Right atrium auricular region (tissue), 2 donors: ENCODE data around the gene AIMP2. TPM values are rescaled to one million over a fixed set of nuclear protein-coding genes. Genes with fewer than 3 reads are reported as not detected.
A peak's percentile ranks its signal among the peaks of the same experiment; 100 is the strongest.
"Not testable (repeated sequence)": the region's sequence is repeated elsewhere in the genome, so short reads cannot be mapped to it uniquely, and the experiment has no call there.

Experiments
- DNase-seq: peaks from one replicate; pipeline ENCODE4 v3.0.0-alpha.2; 2019; ENCODE audit warnings: low spot score
- H3K27ac ChIP-seq, 2 donors: fragments of 200-600 bp; sonication (generic); 1 replicate in 1 of 2; 2 replicates in 1 of 2; pipeline ENCODE4 v1.5.1; 2016 to 2019
- H3K27me3 ChIP-seq, 2 donors: fragments of 200-600 bp; sonication (generic); one replicate each; pipeline versions ENCODE4 v1.5.1 to v1.6.0; 2017 to 2019
- H3K36me3 ChIP-seq: fragments of 200-600 bp; sonication (generic); one replicate; pipeline ENCODE4 v1.5.1; 2016
- H3K4me1 ChIP-seq, 2 donors: fragments of 200-600 bp; sonication (generic); one replicate each; pipeline versions ENCODE4 v1.5.1 to v1.6.0; 2017 to 2019
- H3K4me3 ChIP-seq, 2 donors: fragments of 200-600 bp; sonication (generic); 1 replicate in 1 of 2; 2 replicates in 1 of 2; pipeline ENCODE4 v1.5.1; 2017 to 2019; ENCODE audit warnings: mild to moderate bottlenecking in 1 of 2, moderate library complexity in 1 of 2
- H3K9me3 ChIP-seq, 2 donors: fragments of 200-600 bp; sonication (generic); one replicate each; pipeline ENCODE4 v1.5.1; 2019
- total RNA-seq, 2 donors: library from RNA; depleted of rRNA; stranded (reverse); fragments of >200 nt; gene quantifications; one replicate each; pipeline ENCODE4 v1.1.0, GENCODE V29; 2016
- TF ChIP-seq, protein P1 (sequence below), 2 donors: fragments of 200-600 bp; sonication (generic); IDR thresholded peaks; one replicate each; pipeline ENCODE4 v1.5.1; 2019; ENCODE audit warnings: antibody characterized with exemption in 2 of 2

Gene AIMP2
- 10 to 100 TPM; 38.4 to 53.0 TPM for total RNA-seq

DNA sequence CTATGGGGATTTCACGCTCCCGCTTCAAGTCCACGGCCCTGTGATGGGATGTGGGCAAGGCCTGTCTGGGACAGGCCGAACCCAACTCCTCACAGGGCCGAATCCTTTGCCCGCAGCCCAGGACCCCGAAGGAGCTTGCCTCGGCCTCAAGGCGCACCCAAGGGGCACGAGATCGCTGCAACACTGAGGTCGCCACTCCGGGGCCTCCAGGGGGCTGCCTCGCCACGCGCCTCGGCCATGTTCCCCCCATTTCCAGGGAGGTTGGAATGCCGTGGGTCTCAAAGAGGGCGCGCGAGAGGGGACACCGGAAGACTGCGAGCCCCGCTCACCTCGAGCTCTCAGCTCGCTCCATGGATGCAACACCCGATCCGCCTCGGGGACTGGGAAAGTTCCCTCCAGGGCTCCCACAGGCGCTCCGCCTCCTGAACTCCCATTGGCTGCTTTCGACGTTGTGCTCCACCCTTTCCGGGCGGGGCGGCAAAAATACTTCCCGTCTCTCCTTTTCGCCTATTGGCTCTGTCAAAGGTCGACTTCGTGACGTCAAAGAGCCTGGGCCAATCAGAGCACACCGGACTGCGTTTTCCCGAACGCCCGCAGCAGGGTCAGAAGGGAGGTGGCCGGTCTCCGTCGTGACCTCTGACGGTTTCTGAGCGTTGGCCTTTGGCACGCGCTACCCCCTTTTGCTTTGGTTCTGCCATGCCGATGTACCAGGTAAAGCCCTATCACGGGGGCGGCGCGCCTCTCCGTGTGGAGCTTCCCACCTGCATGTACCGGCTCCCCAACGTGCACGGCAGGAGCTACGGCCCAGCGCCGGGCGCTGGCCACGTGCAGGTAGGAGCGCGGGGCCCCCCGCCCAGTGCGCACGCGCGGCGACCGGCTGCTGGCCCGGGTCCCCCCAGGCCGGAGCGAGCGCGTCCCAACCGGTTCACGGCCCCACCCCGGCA is at the start of gene AIMP2, which contains the start of gene PMS2:
AIMP2 (plus strand) TSS at position 605 of the 944 bp plus-strand sequence; CDS start at position 697, 92 bp downstream.
PMS2 (minus strand) TSS at position 382 of the 944 bp plus-strand sequence; CDS start at position 352, 30 bp downstream.
- Histone ChIP-seq H3K36me3 (no peaks in the 10 kb centered on the region), H3K4me3 (peak within 1 kb of the TSS; percentile 73 to 75), H3K4me1 (peaks cover 0 to 31% of the 10 kb centered on the region in 2 donors), H3K9me3 (no peaks in the 10 kb centered on the region), H3K27me3 (no peaks in the 10 kb centered on the region), H3K27ac (peak within 1 kb of the TSS; percentile 91 to 97)
- TF ChIP-seq, protein P1, sequence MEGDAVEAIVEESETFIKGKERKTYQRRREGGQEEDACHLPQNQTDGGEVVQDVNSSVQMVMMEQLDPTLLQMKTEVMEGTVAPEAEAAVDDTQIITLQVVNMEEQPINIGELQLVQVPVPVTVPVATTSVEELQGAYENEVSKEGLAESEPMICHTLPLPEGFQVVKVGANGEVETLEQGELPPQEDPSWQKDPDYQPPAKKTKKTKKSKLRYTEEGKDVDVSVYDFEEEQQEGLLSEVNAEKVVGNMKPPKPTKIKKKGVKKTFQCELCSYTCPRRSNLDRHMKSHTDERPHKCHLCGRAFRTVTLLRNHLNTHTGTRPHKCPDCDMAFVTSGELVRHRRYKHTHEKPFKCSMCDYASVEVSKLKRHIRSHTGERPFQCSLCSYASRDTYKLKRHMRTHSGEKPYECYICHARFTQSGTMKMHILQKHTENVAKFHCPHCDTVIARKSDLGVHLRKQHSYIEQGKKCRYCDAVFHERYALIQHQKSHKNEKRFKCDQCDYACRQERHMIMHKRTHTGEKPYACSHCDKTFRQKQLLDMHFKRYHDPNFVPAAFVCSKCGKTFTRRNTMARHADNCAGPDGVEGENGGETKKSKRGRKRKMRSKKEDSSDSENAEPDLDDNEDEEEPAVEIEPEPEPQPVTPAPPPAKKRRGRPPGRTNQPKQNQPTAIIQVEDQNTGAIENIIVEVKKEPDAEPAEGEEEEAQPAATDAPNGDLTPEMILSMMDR (IDR thresholded peaks at IDR 0.05) = no peak
- peak; percentile 99 for DNase-seq

DNA sequence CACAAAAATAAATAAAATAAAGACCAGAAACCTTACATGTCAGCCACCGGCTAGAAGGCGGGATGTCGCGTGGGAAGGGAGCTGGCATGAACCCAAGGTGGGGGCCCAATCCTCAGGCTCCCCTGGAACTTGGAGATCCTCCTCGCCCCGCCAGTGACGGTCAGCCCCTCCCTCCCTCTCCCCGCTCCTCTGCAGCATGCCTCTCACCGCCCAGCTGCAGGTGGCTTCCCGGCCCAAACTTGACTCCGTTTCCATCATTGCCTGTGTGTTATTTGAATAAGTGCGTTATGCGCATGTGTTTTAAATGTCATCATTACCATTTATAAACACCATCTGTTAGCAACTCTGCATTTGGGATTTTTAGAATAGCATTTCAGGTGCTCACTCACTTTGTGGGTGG is 45.9 kb upstream of the AIMP2 start:
- not testable (repeated sequence) for H3K27me3 ChIP-seq, H3K27ac ChIP-seq, DNase-seq, H3K9me3 ChIP-seq, H3K4me3 ChIP-seq, H3K4me1 ChIP-seq, H3K36me3 ChIP-seq

DNA sequence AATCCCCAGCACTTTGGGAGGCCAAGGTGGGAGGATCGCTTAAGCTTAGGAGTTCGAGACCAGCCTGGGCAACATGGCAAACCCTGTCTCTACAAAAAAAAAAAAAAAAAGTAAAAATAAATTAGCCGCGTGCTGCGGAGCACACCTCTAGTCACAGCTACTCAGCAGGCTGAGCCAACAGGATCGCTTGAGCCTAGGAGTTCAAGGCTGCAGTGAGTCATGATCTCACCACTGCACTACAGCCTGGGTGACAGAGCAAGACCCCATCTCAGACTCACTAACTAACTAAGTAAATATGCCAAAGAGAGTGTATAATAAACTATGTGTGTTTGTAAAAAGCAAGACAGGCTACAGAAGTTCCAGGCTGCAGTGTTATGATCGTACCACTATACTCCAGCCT is 45.3 kb upstream of the AIMP2 start:
- H3K4me1 ChIP-seq, H3K27me3 ChIP-seq: not testable (repeated sequence)

DNA sequence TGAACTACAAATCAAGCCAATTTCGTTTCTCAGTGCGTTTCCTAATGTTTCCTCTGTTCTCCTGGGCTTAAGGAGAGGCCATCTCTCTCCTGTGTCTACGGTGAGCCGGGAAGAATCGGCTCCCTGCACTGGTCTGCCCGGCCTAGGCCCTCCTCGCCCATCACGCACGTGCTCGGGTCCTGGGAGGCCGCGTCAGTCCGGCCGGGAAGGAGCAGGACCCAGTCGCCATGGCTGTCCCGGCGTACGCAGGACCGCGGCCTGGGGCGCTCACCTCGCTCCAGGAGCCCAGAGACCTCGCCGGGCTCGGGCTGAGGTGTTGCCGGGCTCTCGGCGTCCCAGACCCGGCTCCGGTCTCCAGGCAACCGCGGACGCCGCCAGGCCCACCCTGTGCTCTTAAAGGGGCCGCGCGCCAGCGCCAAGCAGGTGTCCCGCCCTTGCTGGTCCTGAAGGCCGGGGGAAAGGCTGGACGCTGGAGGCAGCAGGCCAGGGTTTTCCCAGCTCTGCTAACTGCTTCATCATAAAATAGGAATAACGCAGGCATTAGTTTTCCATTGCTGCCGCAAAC is 38.6 kb upstream of the AIMP2 start, which contains the start of gene RSPH10B:
RSPH10B (minus strand) TSS at position 343 of the 565 bp plus-strand sequence. CDS start 3,573 bp downstream, outside the sequence.
- H3K9me3 ChIP-seq, H3K4me1 ChIP-seq, H3K27me3 ChIP-seq, DNase-seq, H3K4me3 ChIP-seq, H3K27ac ChIP-seq, H3K36me3 ChIP-seq: not testable (repeated sequence)

More for the DNA sequence above, 45.3 kb upstream of the AIMP2 start:
- not testable (repeated sequence) for DNase-seq, H3K27ac ChIP-seq, H3K9me3 ChIP-seq, H3K4me3 ChIP-seq, H3K36me3 ChIP-seq

DNA sequence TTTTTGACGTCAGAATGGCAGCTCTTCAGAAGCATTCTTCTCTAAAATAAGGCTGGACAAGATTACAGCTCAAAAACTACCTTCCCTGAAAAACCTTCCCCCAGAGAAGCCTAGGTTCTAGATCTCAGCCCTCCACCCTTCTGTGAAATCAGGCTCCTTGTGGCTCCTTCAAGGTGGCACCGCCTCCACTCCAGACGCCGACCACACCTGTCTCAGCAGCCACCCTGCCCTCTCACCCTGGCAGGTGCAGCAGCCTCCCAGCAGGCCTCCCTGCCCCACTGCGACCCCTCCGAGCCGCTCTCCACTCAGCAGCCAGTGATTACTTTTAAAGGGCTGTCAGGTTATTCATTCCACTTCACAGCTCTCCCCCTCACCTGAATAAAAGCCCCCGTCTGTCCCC is 35.5 kb upstream of the AIMP2 start:
- H3K4me3 ChIP-seq, H3K36me3 ChIP-seq, H3K27ac ChIP-seq, H3K27me3 ChIP-seq, DNase-seq, H3K9me3 ChIP-seq, H3K4me1 ChIP-seq: not testable (repeated sequence)

DNA sequence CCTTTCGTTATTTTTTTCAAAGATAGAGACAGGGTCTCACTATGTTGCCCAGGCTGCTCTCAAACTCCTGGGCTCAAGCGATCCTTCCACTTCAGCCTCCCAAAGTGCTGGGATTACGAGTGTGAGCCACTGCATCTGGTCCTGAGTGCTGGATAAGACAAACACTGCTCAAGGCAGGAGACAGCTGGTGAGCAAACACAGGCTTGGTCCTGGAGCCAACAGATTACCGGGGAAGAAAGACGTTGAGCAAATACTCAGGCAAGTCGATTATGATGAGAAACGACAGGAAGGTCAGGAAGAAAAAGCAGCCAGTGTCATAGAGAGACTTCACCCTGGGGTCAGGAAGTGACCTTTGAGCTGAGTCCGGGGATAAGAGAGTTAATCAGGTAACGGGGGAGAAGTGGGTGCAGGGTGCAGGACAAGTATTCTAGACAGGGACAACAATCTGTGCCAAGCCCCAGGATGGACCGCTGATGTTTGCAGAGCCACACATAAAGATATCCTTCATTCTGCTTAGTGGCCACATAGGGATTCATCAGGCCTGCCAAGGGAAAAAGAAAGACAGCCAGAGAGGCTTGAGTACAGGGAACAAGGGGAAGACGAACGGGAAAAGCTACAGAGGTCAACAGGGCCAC is 29.3 kb upstream of the AIMP2 start:
- H3K27ac ChIP-seq, H3K4me3 ChIP-seq, H3K27me3 ChIP-seq, H3K4me1 ChIP-seq, H3K36me3 ChIP-seq, H3K9me3 ChIP-seq, DNase-seq: not testable (repeated sequence)

DNA sequence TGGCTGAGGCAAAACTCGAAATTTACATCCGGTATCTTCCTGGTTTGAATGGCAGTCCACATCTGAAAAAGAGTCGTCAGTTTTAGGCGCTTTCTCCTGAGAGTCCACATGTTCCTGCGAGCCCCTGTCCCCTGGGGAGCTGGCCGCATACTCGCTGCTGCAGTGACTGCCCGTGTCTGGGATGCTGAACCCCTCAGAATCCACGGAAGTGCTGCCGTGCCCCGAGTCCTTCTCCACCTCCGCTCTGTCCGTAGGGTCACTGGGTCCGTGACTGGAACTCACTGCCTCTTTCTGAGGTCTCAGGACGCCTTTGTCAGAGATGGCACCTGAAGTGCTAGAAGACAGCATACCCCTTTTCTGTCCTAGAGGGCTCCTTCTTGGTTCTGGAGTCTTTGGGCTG is 22.0 kb upstream of the AIMP2 start:
- DNase-seq, H3K4me3 ChIP-seq, H3K27ac ChIP-seq, H3K9me3 ChIP-seq, H3K4me1 ChIP-seq, H3K27me3 ChIP-seq: not testable (repeated sequence)
- H3K36me3 ChIP-seq = peaks cover 19% of the 10 kb centered on the region

DNA sequence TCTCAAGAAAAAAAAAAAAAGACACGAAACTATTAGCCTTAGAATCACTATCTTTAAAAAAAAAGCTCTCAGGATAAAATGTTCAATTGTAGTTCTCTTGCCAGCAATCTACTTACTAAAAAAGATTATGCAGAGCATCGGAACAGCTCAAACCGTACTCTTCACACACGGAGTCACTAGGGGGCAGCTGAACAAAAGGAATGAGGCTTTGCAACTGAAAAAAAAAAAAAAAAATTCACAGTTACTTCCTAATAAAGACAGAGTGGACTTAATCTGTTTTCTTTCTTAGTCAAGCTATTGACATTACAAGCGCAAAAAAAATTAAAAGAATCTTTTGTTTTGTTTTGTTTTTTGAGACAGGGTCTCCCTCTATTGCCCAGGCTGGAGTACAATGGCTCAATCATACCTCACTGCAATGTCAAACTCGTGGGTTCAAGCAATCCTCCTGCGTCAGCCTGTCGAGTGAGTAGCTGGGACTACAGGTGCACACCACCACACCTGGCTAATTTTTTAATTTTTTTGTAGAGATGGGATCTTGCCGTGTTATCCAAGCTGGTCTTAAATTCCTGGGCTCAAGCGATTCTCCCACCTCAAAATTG is 11.8 kb upstream of the AIMP2 start:
- no peak overlapping the region for H3K4me3 ChIP-seq
- DNase-seq = no peak
- peaks cover 43% of the 10 kb centered on the region for H3K36me3 ChIP-seq
- TF ChIP-seq, protein P1 (IDR thresholded peaks at IDR 0.05) = peak; percentile 29 to 65
- H3K27me3 ChIP-seq = no peaks in the 10 kb centered on the region
- no peak overlapping the region for H3K27ac ChIP-seq
- H3K4me1 ChIP-seq = no peaks in the 10 kb centered on the region
- H3K9me3 ChIP-seq = no peaks in the 10 kb centered on the region
